Upper lobe of left lung (tissue), 6 donors: ENCODE results near the gene RASSF4. TPM values are rescaled to one million over a fixed set of nuclear protein-coding genes. Genes with fewer than 3 reads are reported as not detected.

ENCODE experiments used
- ATAC-seq, 2 donors: fragments of 200-7000 bp; cut with Tn5 transposase; one replicate each; pipeline ENCODE4 v1.9.1; 2022; ENCODE audit warnings: mild to moderate bottlenecking in 2 of 2, moderate library complexity in 2 of 2; ENCODE audit not compliant: low FRiP score in 2 of 2
- DNase-seq, 2 donors: peaks; one replicate each; pipeline ENCODE4 v3.0.0-alpha.2; 2019 to 2020
- H3K27ac ChIP-seq, 4 donors: fragments of 200-600 bp; sonication (generic); one replicate each; pipeline ENCODE4 v1.5.1; 2016 to 2019
- H3K27me3 ChIP-seq, 4 donors: fragments of 200-600 bp; sonication (generic); one replicate each; pipeline ENCODE4 v1.5.1; 2017 to 2019
- H3K36me3 ChIP-seq, 4 donors: fragments of 200-600 bp; sonication (generic); one replicate each; pipeline ENCODE4 v1.5.1; 2016 to 2019
- H3K4me1 ChIP-seq, 4 donors: fragments of 200-600 bp; sonication (generic); one replicate each; pipeline ENCODE4 v1.5.1; 2018 to 2019
- H3K4me3 ChIP-seq, 4 donors: fragments of 200-600 bp; sonication (generic); one replicate each; pipeline ENCODE4 v1.5.1; 2017 to 2019; ENCODE audit warnings: mild to moderate bottlenecking in 2 of 4, moderate library complexity in 1 of 4
- H3K9me3 ChIP-seq, 4 donors: fragments of 200-600 bp; sonication (generic); one replicate each; pipeline ENCODE4 v1.5.1; 2018 to 2019
- EP300 ChIP-seq, 4 donors: sonication (generic); formaldehyde crosslinking; IDR thresholded peaks; one replicate each; pipeline ENCODE4 v1.5.1; 2017; ENCODE audit warnings: antibody characterized with exemption in 4 of 4, control low read depth in 2 of 4
- POLR2A ChIP-seq, 4 donors: fragments of 450-650 bp; IDR thresholded peaks; one replicate each; pipeline ENCODE4 v1.5.1; 2016 to 2017; ENCODE audit warnings: antibody characterized with exemption in 4 of 4, mild to moderate bottlenecking in 2 of 4
- POLR2AphosphoS5 ChIP-seq, 2 donors: sonication (generic); formaldehyde crosslinking; IDR thresholded peaks; one replicate each; pipeline ENCODE4 v1.5.1; 2017; ENCODE audit warnings: antibody characterized with exemption in 2 of 2
- WGBS, 2 donors: methylation state at CpG; one replicate each; pipeline ENCODE4 v1.1.5; 2017 to 2018; 5-methylcytosine and 5-hydroxymethylcytosine counted together
- total RNA-seq, 6 donors: library from RNA; depleted of rRNA in 4 of 6; stranded (reverse); fragments of >200 nt in 4 of 6; gene quantifications; one replicate each; pipeline versions ENCODE4 v1.1.0 to v1.2.1, GENCODE V29; 2016 to 2021
- TF ChIP-seq, protein P1 (sequence below), 6 experiments: fragments of 450-650 bp in 4 of 6; fragments of 200-600 bp in 2 of 6; sonication (generic) in 2 of 6; IDR thresholded peaks; one replicate each; pipeline ENCODE4 v1.5.1; 2016 to 2019; ENCODE audit warnings: antibody characterized with exemption in 6 of 6
- donor health status: DM: no; HTN: no; CAD: no; lungs with moderate emphysema.
- donor health status: DM: no; HTN: yes; CAD: no; lungs with severe emphysema.

RASSF4 gene
- total RNA-seq, 6 donors from 2014 or later, result 23.4 to 194 (median 48.0) TPM

DNA sequence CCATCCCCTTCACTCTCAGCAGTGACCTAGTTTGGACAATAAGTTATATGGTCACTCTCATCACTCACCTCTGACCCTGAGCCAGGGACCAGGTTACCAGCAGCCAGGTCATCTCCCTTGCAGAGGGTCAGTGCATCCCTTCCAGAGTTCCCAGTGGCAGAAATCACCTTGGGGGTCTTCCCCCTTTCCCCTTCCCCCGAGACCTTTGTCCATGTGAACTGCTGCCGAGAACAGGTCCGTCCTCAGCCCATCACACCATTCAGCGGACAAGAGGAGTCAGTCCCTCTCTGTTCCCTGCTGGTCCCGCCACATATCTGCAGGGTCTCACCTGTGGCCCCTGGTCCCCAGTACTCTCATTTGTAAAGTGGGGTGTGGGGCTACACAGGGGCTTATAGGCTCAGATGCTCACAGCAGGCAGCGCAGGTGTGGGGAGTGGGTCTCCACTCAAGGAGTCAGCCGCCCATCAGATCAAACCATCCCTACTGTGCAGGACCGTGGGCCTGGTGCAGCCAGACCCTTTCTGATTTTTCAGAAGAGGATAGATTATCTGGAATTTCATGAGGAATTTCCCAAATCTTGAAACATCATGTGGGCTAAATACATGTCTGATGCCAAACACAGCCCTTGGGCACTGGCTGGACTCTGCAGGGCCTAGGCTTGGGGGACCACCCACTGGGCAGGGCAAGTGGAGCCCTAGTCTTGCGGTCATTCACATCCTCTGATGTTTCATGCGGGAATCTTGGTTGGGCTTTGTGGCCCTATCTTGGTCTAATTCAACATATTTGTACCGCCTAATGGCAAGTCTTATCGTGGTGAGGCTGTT, 12.5 kb downstream of the RASSF4 start:
- WGBS, 2 donors, result 96 to 98% methylated on average over 9 to 12 of the region's 12 CpGs
- TF ChIP-seq POLR2AphosphoS5 (IDR thresholded peaks at IDR 0.05) (peak in 1 of 2 donors; percentile 2), EP300 (IDR thresholded peaks at IDR 0.05) (no peak), POLR2A (IDR thresholded peaks at IDR 0.05) (no peak)
- TF ChIP-seq, protein P1, sequence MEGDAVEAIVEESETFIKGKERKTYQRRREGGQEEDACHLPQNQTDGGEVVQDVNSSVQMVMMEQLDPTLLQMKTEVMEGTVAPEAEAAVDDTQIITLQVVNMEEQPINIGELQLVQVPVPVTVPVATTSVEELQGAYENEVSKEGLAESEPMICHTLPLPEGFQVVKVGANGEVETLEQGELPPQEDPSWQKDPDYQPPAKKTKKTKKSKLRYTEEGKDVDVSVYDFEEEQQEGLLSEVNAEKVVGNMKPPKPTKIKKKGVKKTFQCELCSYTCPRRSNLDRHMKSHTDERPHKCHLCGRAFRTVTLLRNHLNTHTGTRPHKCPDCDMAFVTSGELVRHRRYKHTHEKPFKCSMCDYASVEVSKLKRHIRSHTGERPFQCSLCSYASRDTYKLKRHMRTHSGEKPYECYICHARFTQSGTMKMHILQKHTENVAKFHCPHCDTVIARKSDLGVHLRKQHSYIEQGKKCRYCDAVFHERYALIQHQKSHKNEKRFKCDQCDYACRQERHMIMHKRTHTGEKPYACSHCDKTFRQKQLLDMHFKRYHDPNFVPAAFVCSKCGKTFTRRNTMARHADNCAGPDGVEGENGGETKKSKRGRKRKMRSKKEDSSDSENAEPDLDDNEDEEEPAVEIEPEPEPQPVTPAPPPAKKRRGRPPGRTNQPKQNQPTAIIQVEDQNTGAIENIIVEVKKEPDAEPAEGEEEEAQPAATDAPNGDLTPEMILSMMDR (IDR thresholded peaks at IDR 0.05), result no peak
- Histone ChIP-seq H3K27ac (peak overlapping the region in 2 of 4 donors; percentile 91 to 92), H3K36me3 (peaks cover 2 to 39% (median 15%) of the 10 kb centered on the region in 4 donors), H3K4me3 (no peak overlapping the region), H3K4me1 (peaks cover 44 to 61% (median 60%) of the 10 kb centered on the region in 4 donors), H3K9me3 (no peaks in the 10 kb centered on the region), H3K27me3 (no peaks in the 10 kb centered on the region)
- ATAC-seq (no peak), DNase-seq (no peak)

DNA sequence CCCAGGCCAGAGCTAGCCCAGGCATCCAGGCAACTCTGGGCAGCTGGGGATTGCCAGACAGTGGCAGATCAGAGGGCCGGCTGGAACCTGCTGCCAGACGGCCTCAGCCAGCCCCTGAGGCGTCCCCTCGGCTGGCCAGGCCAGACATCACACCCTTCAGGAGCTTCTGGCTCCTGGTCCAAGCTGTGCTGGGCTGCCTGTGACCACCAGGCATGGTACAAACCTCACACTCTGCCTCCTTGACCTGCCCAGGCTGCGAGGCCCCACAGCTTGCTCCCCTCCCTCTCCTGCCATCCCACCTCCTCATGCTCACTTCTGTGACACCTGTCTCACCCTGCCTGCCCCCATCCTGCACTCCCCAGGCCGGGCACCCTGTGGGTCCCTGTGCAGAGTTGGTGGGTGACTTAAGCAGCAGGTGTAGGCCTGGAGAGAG, 13.3 kb downstream of the RASSF4 start:
- peaks cover 2 to 46% (median 19%) of the 10 kb centered on the region in 4 donors for H3K36me3 ChIP-seq
- H3K27ac ChIP-seq, result peak overlapping the region; percentile 3 to 92 (median 88)
- no peaks in the 10 kb centered on the region for H3K9me3 ChIP-seq
- no peak overlapping the region for H3K4me3 ChIP-seq
- WGBS, 2 donors, result 81 to 85% methylated on average over 6 of the region's 6 CpGs
- no peaks in the 10 kb centered on the region for H3K27me3 ChIP-seq
- ATAC-seq, result no peak
- TF ChIP-seq EP300 (IDR thresholded peaks at IDR 0.05) (no peak), POLR2AphosphoS5 (IDR thresholded peaks at IDR 0.05) (peak in 1 of 2 donors; percentile 69), POLR2A (IDR thresholded peaks at IDR 0.05) (peak in 1 of 4 donors; percentile 14)
- TF ChIP-seq, protein P1 (IDR thresholded peaks at IDR 0.05), result no peak
- H3K4me1 ChIP-seq, result peaks cover 42 to 61% (median 58%) of the 10 kb centered on the region in 4 donors
- no peak for DNase-seq

DNA sequence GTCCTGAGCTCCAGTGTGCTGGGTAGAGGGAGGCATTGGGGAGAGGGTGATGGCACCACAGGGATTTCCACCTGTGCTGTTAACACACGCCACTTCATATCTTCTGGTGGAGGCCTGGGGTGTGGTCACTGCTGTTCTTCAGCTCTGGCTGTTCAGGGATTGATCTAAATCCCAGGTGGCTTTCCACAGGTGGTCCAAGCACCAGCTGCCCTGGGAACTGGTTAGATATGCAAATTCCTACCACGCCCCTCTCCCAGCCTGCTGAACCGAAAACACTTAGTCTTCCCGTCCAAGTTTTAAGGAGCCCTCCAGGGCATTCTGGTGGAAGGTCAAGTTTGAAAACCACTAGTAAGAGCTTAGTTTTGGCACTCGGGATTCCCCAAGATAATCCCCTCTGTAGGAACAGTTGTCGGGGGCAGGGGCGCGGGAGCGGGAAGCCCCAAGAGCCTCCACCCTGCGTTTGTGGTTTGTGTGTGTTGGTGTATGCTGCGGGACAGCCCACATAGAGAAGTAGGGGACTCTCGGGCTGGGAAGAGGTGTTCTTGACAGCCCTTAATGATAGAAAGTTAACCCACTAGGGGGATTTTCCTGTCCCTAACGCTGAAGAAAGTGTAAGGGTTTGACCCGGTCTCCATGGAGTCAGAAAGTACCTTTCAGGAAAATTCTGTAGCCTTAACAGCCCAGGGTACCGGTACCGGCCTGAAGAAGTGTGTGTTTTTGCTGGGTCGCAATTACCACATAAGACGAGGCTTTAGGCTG, 13.9 kb downstream of the RASSF4 start:
- Histone ChIP-seq H3K4me1 (peaks cover 36 to 61% (median 55%) of the 10 kb centered on the region in 4 donors), H3K27me3 (no peaks in the 10 kb centered on the region), H3K9me3 (no peaks in the 10 kb centered on the region), H3K27ac (peak overlapping the region; percentile 78 to 92 (median 88)), H3K4me3 (peak overlapping the region in 1 of 4 donors; percentile 75), H3K36me3 (peaks cover 2 to 50% (median 19%) of the 10 kb centered on the region in 4 donors)
- peak in 1 of 2 donors; percentile 74 for DNase-seq
- 42 to 62% methylated on average over 16 to 18 of the region's 18 CpGs for WGBS, 2 donors
- TF ChIP-seq POLR2A (IDR thresholded peaks at IDR 0.05) (no peak), EP300 (IDR thresholded peaks at IDR 0.05) (peak in 1 of 4 donors; percentile 56), POLR2AphosphoS5 (IDR thresholded peaks at IDR 0.05) (no peak)
- ATAC-seq, result no peak

DNA sequence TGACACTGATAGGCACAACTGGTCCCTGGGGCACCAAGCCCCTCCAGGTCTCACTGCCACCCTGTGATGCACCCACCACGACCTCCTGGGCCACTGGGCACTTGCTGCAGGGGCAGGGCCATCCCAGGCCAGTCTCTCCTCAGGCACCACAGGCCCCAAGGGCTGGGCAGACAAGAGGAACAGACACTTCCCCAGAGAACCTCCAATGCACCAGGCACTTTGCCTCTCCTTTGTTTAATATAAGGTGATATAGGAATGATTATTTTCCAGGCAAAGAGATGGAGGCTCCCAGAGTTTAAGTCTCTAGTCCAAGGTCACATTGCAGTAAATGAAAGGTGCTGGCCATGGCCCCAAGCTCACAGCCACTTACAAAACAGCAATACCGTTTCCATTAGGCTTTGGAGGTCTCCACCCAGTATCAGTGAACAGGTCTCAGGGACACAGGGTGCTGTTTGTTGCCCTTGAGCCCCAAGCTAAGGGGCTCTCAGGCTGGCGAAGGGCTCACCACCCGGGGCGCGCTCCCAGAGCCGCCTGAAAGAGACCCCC, 14.6 kb downstream of the RASSF4 start:
- no peaks in the 10 kb centered on the region for H3K27me3 ChIP-seq
- DNase-seq (no peak), ATAC-seq (no peak)
- H3K9me3 ChIP-seq, result no peaks in the 10 kb centered on the region
- 40% methylated on average over 7 of the region's 7 CpGs; no CpG with 5 or more reads in 1 of the 2 donors for WGBS, 2 donors
- H3K4me1 ChIP-seq, result peaks cover 36 to 63% (median 54%) of the 10 kb centered on the region in 4 donors
- H3K36me3 ChIP-seq, result peaks cover 2 to 50% (median 19%) of the 10 kb centered on the region in 4 donors
- TF ChIP-seq, protein P1 (IDR thresholded peaks at IDR 0.05), result no peak
- TF ChIP-seq EP300 (IDR thresholded peaks at IDR 0.05), result no peak
- TF ChIP-seq POLR2AphosphoS5 (IDR thresholded peaks at IDR 0.05), result no peak
- no peak for TF ChIP-seq POLR2A (IDR thresholded peaks at IDR 0.05)
- H3K27ac ChIP-seq, result peak overlapping the region; percentile 78 to 92 (median 88)
- peak overlapping the region in 3 of 4 donors; percentile 27 to 75 (median 70) for H3K4me3 ChIP-seq
